Thyroid gland (tissue), 4 donors: ENCODE data around the gene RHBDF1. TPM values are rescaled to one million over a fixed set of nuclear protein-coding genes. Genes with fewer than 3 reads are reported as not detected.

Experiments used
- DNase-seq, 2 donors: peaks; one replicate each; pipeline ENCODE4 v3.0.0-alpha.2; 2019
- H3K27ac ChIP-seq, 3 donors: fragments of 200-600 bp; sonication (generic); 1 replicate in 2 of 3; 2 replicates in 1 of 3; pipeline ENCODE4 v1.5.1; 2016 to 2019; ENCODE audit warnings: mild to moderate bottlenecking in 1 of 3, moderate library complexity in 1 of 3
- H3K27me3 ChIP-seq: fragments of 200-600 bp; sonication (generic); one replicate; pipeline ENCODE4 v1.5.1; 2019
- H3K36me3 ChIP-seq, 2 donors: fragments of 200-600 bp; sonication (generic); one replicate each; pipeline ENCODE4 v1.5.1; 2016 to 2019
- H3K4me1 ChIP-seq, 2 donors: fragments of 200-600 bp; sonication (generic); one replicate each; pipeline ENCODE4 v1.5.1; 2017 to 2019
- H3K4me3 ChIP-seq, 3 donors: fragments of 200-600 bp; sonication (generic); replicated peaks in 1 of 3; 1 replicate in 2 of 3; 2 replicates in 1 of 3; pipeline ENCODE4 v1.5.1; 2016; ENCODE audit warnings: mild to moderate bottlenecking in 1 of 3
- H3K9me3 ChIP-seq: fragments of 200-600 bp; sonication (generic); one replicate; pipeline ENCODE4 v1.5.1; 2017
- CTCF ChIP-seq, 6 experiments: fragments of 200-600 bp in 3 of 6; fragments of 450-650 bp in 3 of 6; sonication (generic) in 3 of 6; IDR thresholded peaks; one replicate each; pipeline ENCODE4 v1.5.1; 2016 to 2019; ENCODE audit warnings: antibody characterized with exemption in 6 of 6, mild to moderate bottlenecking in 2 of 6, inconsistent platforms in 1 of 6, moderate library complexity in 1 of 6
- POLR2A ChIP-seq, 2 donors: fragments of 450-650 bp; IDR thresholded peaks; one replicate each; pipeline ENCODE4 v1.6.1; 2017; ENCODE audit warnings: antibody characterized with exemption in 2 of 2, mild to moderate bottlenecking in 2 of 2, moderate library complexity in 1 of 2
- WGBS, 2 donors: methylation state at CpG; one replicate each; pipeline ENCODE4 v1.1.5; 2017; 5-methylcytosine and 5-hydroxymethylcytosine counted together
- intact Hi-C: fragments of 100-400 bp; cut with DNase I; formaldehyde crosslinking; loops from one replicate; pipeline ENCODE4 v1.15.1; 2023
- total RNA-seq, 4 donors: library from RNA; depleted of rRNA; stranded (reverse); fragments of >200 nt; gene quantifications; one replicate each; pipeline ENCODE4 v1.2.3, GENCODE V29; 2016

Gene RHBDF1
- total RNA-seq, 4 donors from 2014 or later = 20.4 to 35.4 (median 28.4) TPM

- WGBS, 2 donors = 1 to 3% methylated on average over 11 to 30 of the region's 83 CpGs
- H3K4me1 ChIP-seq = peaks cover 43 to 55% of the 10 kb centered on the region in 2 donors
- peak within 1 kb of the TSS; percentile 72 to 92 (median 88) for H3K27ac ChIP-seq
- H3K36me3 ChIP-seq = peaks cover 0 to 6% of the 10 kb centered on the region in 2 donors
- H3K9me3 ChIP-seq = no peaks in the 10 kb centered on the region
- TF ChIP-seq POLR2A (IDR thresholded peaks at IDR 0.05) (peak; percentile 32 to 88), CTCF (IDR thresholded peaks at IDR 0.05) (no peak)
- DNase-seq = peak; percentile 83 to 85
- H3K27me3 ChIP-seq = no peaks in the 10 kb centered on the region
- intact Hi-C loops = no loop called here
- peak within 1 kb of the TSS; percentile 48 to 79 (median 66) for H3K4me3 ChIP-seq
Measured at GRCh38 chr16:77807-78443, 5.5 kb upstream of the RHBDF1 start, which contains the start of gene MPG. Gene MPG, plus strand, starts transcription at chr16:78225. Its CDS starts 85 bp downstream, at chr16:78310.

GRCh38 chr16:77273-77806, 4.9 kb upstream of the RHBDF1 start:
- TF ChIP-seq POLR2A (IDR thresholded peaks at IDR 0.05) (no peak), CTCF (IDR thresholded peaks at IDR 0.05) (no peak)
- intact Hi-C loops = no loop called here
- 45 to 56% methylated on average over 13 to 19 of the region's 31 CpGs for WGBS, 2 donors
- Histone ChIP-seq H3K27me3 (no peaks in the 10 kb centered on the region), H3K9me3 (no peaks in the 10 kb centered on the region), H3K36me3 (peaks cover 0 to 6% of the 10 kb centered on the region in 2 donors), H3K27ac (peak overlapping the region; percentile 72 to 92 (median 88)), H3K4me3 (peak overlapping the region; percentile 48 to 79 (median 66)), H3K4me1 (peaks cover 42 to 54% of the 10 kb centered on the region in 2 donors)
- peak in 1 of 2 donors; percentile 43 for DNase-seq

- Histone ChIP-seq H3K36me3 (peaks cover 0 to 6% of the 10 kb centered on the region in 2 donors), H3K27me3 (no peaks in the 10 kb centered on the region), H3K9me3 (no peaks in the 10 kb centered on the region), H3K4me1 (peaks cover 43 to 54% of the 10 kb centered on the region in 2 donors), H3K27ac (peak overlapping the region; percentile 72 to 92 (median 88)), H3K4me3 (peak overlapping the region in 2 of 3 donors; percentile 66 to 79)
- TF ChIP-seq CTCF (IDR thresholded peaks at IDR 0.05) (no peak), POLR2A (IDR thresholded peaks at IDR 0.05) (no peak)
- peak; percentile 36 to 37 for DNase-seq
- intact Hi-C loops = no loop called here
- WGBS, 2 donors = 49 to 56% methylated on average over 6 to 11 of the region's 13 CpGs
Measured at GRCh38 chr16:76535-77272, 4.3 kb upstream of the RHBDF1 start.

- H3K4me1 ChIP-seq = peaks cover 51 to 62% of the 10 kb centered on the region in 2 donors
- no peak for TF ChIP-seq CTCF (IDR thresholded peaks at IDR 0.05)
- no peak for TF ChIP-seq POLR2A (IDR thresholded peaks at IDR 0.05)
Measured at GRCh38 chr16:75580-76501, 3.4 kb upstream of the RHBDF1 start.

More at GRCh38 chr16:75580-76501, 3.4 kb upstream of the RHBDF1 start:
- H3K27ac ChIP-seq = peak overlapping the region; percentile 70 to 92 (median 88)
- H3K36me3 ChIP-seq = peaks cover 0 to 6% of the 10 kb centered on the region in 2 donors
- WGBS, 2 donors = 47 to 48% methylated on average over 8 to 11 of the region's 11 CpGs
- no peaks in the 10 kb centered on the region for H3K27me3 ChIP-seq
- peak; percentile 69 to 74 for DNase-seq
- H3K9me3 ChIP-seq = no peaks in the 10 kb centered on the region
- intact Hi-C loops = no loop called here
- H3K4me3 ChIP-seq = no peak overlapping the region
